PC-3 (cell line): ENCODE results near the gene ADAMTSL5. TPM values are rescaled to one million over a fixed set of nuclear protein-coding genes. Genes with fewer than 3 reads are reported as not detected.

Source experiments
- ATAC-seq: fragments of 200-7000 bp; cut with Tn5 transposase; 2 replicates; pipeline ENCODE4 v1.9.1; 2020; ENCODE audit warnings: mild to moderate bottlenecking, moderate library complexity
- BruUV-seq: library from RNA; stranded (reverse); fragments of 400-500 nt; replicated peaks from 2 replicates; lab custom pipeline; 2021; lab: Mats Ljungman, UMichigan
- CTCF ChIA-PET: fragments of 300-600 bp; sonication (Branson Sonifier 250); formaldehyde crosslinking; loops from one replicate; lab custom pipeline; 2022; ENCODE audit warnings: antibody characterized with exemption; lab: Charles Lee
- POLR2A ChIA-PET: fragments of 300-600 bp; sonication (Branson Sonifier 250); formaldehyde crosslinking; loops from one replicate; lab custom pipeline; 2022; ENCODE audit warnings: antibody characterized with exemption; ENCODE audit not compliant: unreplicated experiment; lab: Charles Lee
- DNase-seq: peaks from one replicate; pipeline ENCODE4 v3.0.0-alpha.2; 2015
- H2AFZ ChIP-seq: fragments of 300-600 bp; sonication (generic); 2 replicates; pipeline ENCODE4 v1.6.0; 2016; ENCODE audit warnings: antibody characterized with exemption, low read length
- H3F3A ChIP-seq: fragments of 300-600 bp; sonication (generic); one replicate; pipeline ENCODE4 v1.6.0; 2017; ENCODE audit warnings: antibody characterized with exemption, low read length, control low read depth, mild to moderate bottlenecking; ENCODE audit not compliant: unreplicated experiment
- H3K27ac ChIP-seq: fragments of 300-600 bp; sonication (generic); 2 replicates; pipeline ENCODE4 v1.5.1; 2016; ENCODE audit warnings: mild to moderate bottlenecking, low read length
- H3K27me3 ChIP-seq: fragments of 300-600 bp; sonication (generic); 2 replicates; pipeline ENCODE4 v1.6.1; 2016; ENCODE audit warnings: low read length, mixed read lengths
- H3K36me3 ChIP-seq: fragments of 300-600 bp; sonication (generic); 2 replicates; pipeline ENCODE4 v1.6.1; 2016; ENCODE audit warnings: low read depth, mixed run types, low read length, mixed read lengths
- H3K4me1 ChIP-seq: fragments of 300-600 bp; sonication (generic); 2 replicates; pipeline ENCODE4 v1.5.1; 2016; ENCODE audit warnings: low read length; ENCODE audit not compliant: insufficient read depth
- H3K4me2 ChIP-seq: fragments of 300-600 bp; sonication (generic); 2 replicates; pipeline ENCODE4 v1.6.0; 2016; ENCODE audit warnings: low read length
- H3K4me3 ChIP-seq: fragments of 300-600 bp; sonication (generic); 2 replicates; pipeline ENCODE4 v1.5.1; 2016; ENCODE audit warnings: mild to moderate bottlenecking, low read length, mixed read lengths
- H3K79me2 ChIP-seq: fragments of 300-600 bp; sonication (generic); 2 replicates; pipeline ENCODE4 v1.6.1; 2017; ENCODE audit warnings: low read length, mixed read lengths
- H3K9ac ChIP-seq: fragments of 300-600 bp; sonication (generic); 2 replicates; pipeline ENCODE4 v1.6.0; 2016; ENCODE audit warnings: mild to moderate bottlenecking, low read length
- H3K9me2 ChIP-seq: fragments of 300-600 bp; sonication (generic); replicated peaks from 2 replicates; pipeline ENCODE4 v1.6.1; 2016; ENCODE audit warnings: mixed run types, low read length, mixed read lengths
- H3K9me3 ChIP-seq: fragments of 300-600 bp; sonication (generic); 2 replicates; pipeline ENCODE4 v1.6.1; 2016; ENCODE audit warnings: low read length, mixed read lengths
- H4K20me1 ChIP-seq: fragments of 300-600 bp; sonication (generic); 2 replicates; pipeline ENCODE4 v1.6.1; 2016; ENCODE audit warnings: low read length, mixed read lengths
- CTCF ChIP-seq: fragments of 300-600 bp; sonication (generic); conservative IDR thresholded peaks from 2 replicates; pipeline ENCODE4 v1.5.1; 2017; ENCODE audit warnings: antibody characterized with exemption, low read depth, mild to moderate bottlenecking, low read length
- EZH2 ChIP-seq: fragments of 300-600 bp; sonication (generic); IDR thresholded peaks from one replicate; pipeline ENCODE4 v1.6.1; 2017; ENCODE audit warnings: antibody characterized with exemption, mild to moderate bottlenecking, low read length; ENCODE audit not compliant: unreplicated experiment
- EZH2phosphoT487 ChIP-seq: fragments of 300-600 bp; sonication (generic); IDR thresholded peaks from 2 replicates; pipeline ENCODE4 v1.6.1; 2018; ENCODE audit warnings: mild to moderate bottlenecking, antibody characterized with exemption, low read length, borderline replicate concordance
- intact Hi-C: fragments of 100-400 bp; cut with micrococcal nuclease; formaldehyde crosslinking; loops from 2 replicates; pipeline ENCODE4 v1.9.0; 2023
- total RNA-seq: library from RNA; depleted of rRNA; stranded (reverse); fragments of >200 nt; gene quantifications from 2 replicates; pipeline ENCODE4 v1.2.3, GENCODE V29; 2014

Gene ADAMTSL5
- total RNA-seq, 1 experiment from 2014 or later: 5.0 TPM

GRCh38 chr19:1513499-1514294, 878 bp upstream of the ADAMTSL5 start:
- TF ChIP-seq CTCF (peak; percentile 76), EZH2phosphoT487 (no peak)
- no TSS peak for BruUV-seq

GRCh38 chr19:1511318-1512317, 1.2 kb downstream of the ADAMTSL5 start:
- BruUV-seq: no TSS peak
- Histone ChIP-seq H3K9me2 (no peaks in the 10 kb centered on the region), H3K4me2 (peak overlapping the region; percentile 85; the same call in 1 of the 2 replicates), H3K27ac (no peak overlapping the region), H3K9ac (no peak overlapping the region), H3K27me3 (no peaks in the 10 kb centered on the region), H3K4me1 (peaks cover 3% of the 10 kb centered on the region; the same call in 1 of the 2 replicates), H3K9me3 (no peaks in the 10 kb centered on the region), H3K4me3 (no peak overlapping the region), H2AFZ (no peak overlapping the region), H4K20me1 (no peaks in the 10 kb centered on the region), H3K36me3 (no peaks in the 10 kb centered on the region), H3K79me2 (peaks cover 3% of the 10 kb centered on the region; the same call in 1 of the 2 replicates), H3F3A (no peaks in the 10 kb centered on the region)
- ChIA-PET CTCF (no interaction called here), POLR2A (no interaction called here)
- intact Hi-C loops: no loop called here
- no peak for TF ChIP-seq EZH2phosphoT487
- TF ChIP-seq EZH2: no peak
- no peak for TF ChIP-seq CTCF
- ATAC-seq (no peak), DNase-seq (no peak)

More at GRCh38 chr19:1513499-1514294, 878 bp upstream of the ADAMTSL5 start:
- Histone ChIP-seq H3K9ac (peak overlapping the region; percentile 10; the same call in 1 of the 2 replicates), H3F3A (no peaks in the 10 kb centered on the region), H3K9me2 (no peaks in the 10 kb centered on the region), H3K4me2 (peak overlapping the region; percentile 80), H3K27ac (no peak overlapping the region), H3K9me3 (no peaks in the 10 kb centered on the region), H3K27me3 (no peaks in the 10 kb centered on the region), H4K20me1 (no peaks in the 10 kb centered on the region), H3K4me3 (peak overlapping the region; percentile 70), H3K4me1 (0 out of 2 replicates have a peak, but pooled peaks cover 3% of the 10 kb centered on the region), H2AFZ (peak overlapping the region; percentile 30; the same call in 1 of the 2 replicates), H3K79me2 (peaks cover 3% of the 10 kb centered on the region; the same call in 1 of the 2 replicates), H3K36me3 (no peaks in the 10 kb centered on the region)
- ChIA-PET POLR2A (no interaction called here), CTCF (interaction anchor here (0.6 kb wide), 1 partner anchor 432 kb away, joined by 3 read pairs; no protein-coding TSS in a partner anchor)
- peak; percentile 62 for DNase-seq
- peak; percentile 68 for ATAC-seq
- intact Hi-C loops: no loop called here
